CD4-positive, CD25-positive, alpha-beta regulatory T cell (primary cell): ENCODE results near the gene TMSB15B. TPM values are rescaled to one million over a fixed set of nuclear protein-coding genes. Genes with fewer than 3 reads are reported as not detected.
"Not testable (repeated sequence)": the region's sequence is repeated elsewhere in the genome, so short reads cannot be mapped to it uniquely, and the experiment has no call there.

Experiments used
- ATAC-seq, 2 donors: fragments of 150-1000 bp; cut with Tn5 transposase; one replicate each; pipeline ENCODE4 v1.10.0; 2021; ENCODE audit warnings: low read depth in 2 of 2, moderate number of reproducible peaks in 2 of 2, moderate library complexity in 1 of 2
- DNase-seq, 3 donors: peaks; one replicate each; pipeline versions ENCODE4 v3.0.0 to v3.0.0-alpha.2; 2012 to 2022; ENCODE audit warnings: mixed read lengths in 1 of 3
- H3K27ac ChIP-seq: one replicate; pipeline ENCODE4 v1.7.0; 2013; ENCODE audit warnings: mild to moderate bottlenecking, low read length; ENCODE audit not compliant: insufficient read depth, poor library complexity, severe bottlenecking
- H3K27me3 ChIP-seq: one replicate; pipeline ENCODE4 v1.7.0; 2013; ENCODE audit warnings: low read length; ENCODE audit not compliant: control insufficient read depth, insufficient read depth
- H3K36me3 ChIP-seq: one replicate; pipeline ENCODE4 v1.7.0; 2013; ENCODE audit warnings: mild to moderate bottlenecking, low read length, moderate library complexity; ENCODE audit not compliant: control insufficient read depth, insufficient read depth
- H3K4me1 ChIP-seq: 2 replicates; pipeline ENCODE4 v1.7.0; 2013; ENCODE audit warnings: mild to moderate bottlenecking, low read length; ENCODE audit not compliant: insufficient read depth, control insufficient read depth, poor library complexity, severe bottlenecking
- H3K4me3 ChIP-seq: one replicate; pipeline ENCODE4 v1.7.0; 2013; ENCODE audit warnings: low read depth, mild to moderate bottlenecking, low read length, moderate library complexity
- H3K9me3 ChIP-seq, 2 experiments: 1 replicate in 1 of 2; 2 replicates in 1 of 2; pipeline ENCODE4 v1.7.0; 2013; ENCODE audit warnings: low read length in 2 of 2, mild to moderate bottlenecking in 1 of 2, moderate library complexity in 1 of 2; ENCODE audit not compliant: control insufficient read depth in 2 of 2
- H3K27ac Mint-ChIP-seq, 3 donors: one replicate each; pipeline ENCODE4 v1.8.0; 2020 to 2022; ENCODE audit warnings: mild to moderate bottlenecking in 3 of 3, mixed read lengths in 3 of 3, moderate library complexity in 2 of 3
- H3K27me3 Mint-ChIP-seq: one replicate; pipeline ENCODE4 v1.8.0; 2022; ENCODE audit warnings: mild to moderate bottlenecking, mixed read lengths
- H3K36me3 Mint-ChIP-seq: one replicate; pipeline ENCODE4 v1.8.0; 2020; ENCODE audit warnings: mixed read lengths
- H3K4me1 Mint-ChIP-seq, 4 donors: one replicate each; pipeline ENCODE4 v1.8.0; 2020 to 2022; ENCODE audit warnings: mixed read lengths in 4 of 4, mild to moderate bottlenecking in 1 of 4
- H3K4me3 Mint-ChIP-seq, 4 donors: one replicate each; pipeline ENCODE4 v1.8.0; 2020 to 2022; ENCODE audit warnings: mild to moderate bottlenecking in 4 of 4, mixed read lengths in 4 of 4, moderate library complexity in 3 of 4
- H3K9me3 Mint-ChIP-seq, 7 donors: one replicate each; pipeline ENCODE4 v1.8.0; 2020 to 2022; ENCODE audit warnings: mixed read lengths in 7 of 7, mild to moderate bottlenecking in 3 of 7, moderate library complexity in 2 of 7
- polyA plus RNA-seq, 4 donors: library from polyadenylated mRNA; unstranded; fragments of 300-500 nt; fragmentation: Illumina TruSeq; gene quantifications; one replicate each; pipeline ENCODE4 v1.2.3, GENCODE V29; 2021
- total RNA-seq: library from RNA; stranded (reverse); gene quantifications from one replicate; pipeline ENCODE4 v1.2.3, GENCODE V29; 2022

The TMSB15B gene
- total and polyA plus RNA-seq, 5 donors from 2014 or later: 6.3 to 14.7 (median 12.3) TPM

- H3K27ac Mint-ChIP-seq: no peak overlapping the region
- peaks cover 4% of the 10 kb centered on the region for H3K36me3 Mint-ChIP-seq
- DNase-seq (no peak), ATAC-seq (no peak)
- Histone ChIP-seq H3K4me1 (no peaks in the 10 kb centered on the region), H3K27ac (no peak overlapping the region), H3K27me3 (no peaks in the 10 kb centered on the region), H3K9me3 (no peaks in the 10 kb centered on the region), H3K4me3 (no peak overlapping the region), H3K36me3 (no peaks in the 10 kb centered on the region)
- H3K9me3 Mint-ChIP-seq: peaks cover 0 to 2% (median 0%) of the 10 kb centered on the region in 7 donors
- no peaks in the 10 kb centered on the region for H3K27me3 Mint-ChIP-seq
- peaks cover 2 to 10% (median 5%) of the 10 kb centered on the region in 4 donors for H3K4me1 Mint-ChIP-seq
- no peak overlapping the region for H3K4me3 Mint-ChIP-seq
These were observed 34.8 kb upstream of the TMSB15B start for GRCh38 chrX:103927633-103928032.

- no peaks in the 10 kb centered on the region for H3K27me3 Mint-ChIP-seq
- H3K4me1 ChIP-seq: no peaks in the 10 kb centered on the region
- no peak overlapping the region for H3K4me3 Mint-ChIP-seq
- no peaks in the 10 kb centered on the region for H3K9me3 ChIP-seq
- H3K4me1 Mint-ChIP-seq: peaks cover 0 to under 1% (median 0%) of the 10 kb centered on the region in 4 donors
- ATAC-seq (no peak), DNase-seq (no peak)
- no peaks in the 10 kb centered on the region for H3K36me3 Mint-ChIP-seq
- H3K36me3 ChIP-seq: no peaks in the 10 kb centered on the region
- no peaks in the 10 kb centered on the region for H3K27me3 ChIP-seq
- no peak overlapping the region for H3K4me3 ChIP-seq
- no peak overlapping the region for H3K27ac ChIP-seq
- no peak overlapping the region for H3K27ac Mint-ChIP-seq
- H3K9me3 Mint-ChIP-seq: peaks cover 0 to 6% (median 0%) of the 10 kb centered on the region in 7 donors
These were observed 30.3 kb upstream of the TMSB15B start for GRCh38 chrX:103932133-103932532.

GRCh38 chrX:103940257-103940656, 22.2 kb upstream of the TMSB15B start:
- H3K4me3 ChIP-seq, H3K9me3 ChIP-seq, H3K4me1 ChIP-seq, H3K4me3 Mint-ChIP-seq, H3K27me3 Mint-ChIP-seq, H3K9me3 Mint-ChIP-seq, H3K27ac ChIP-seq, H3K27me3 ChIP-seq, ATAC-seq, DNase-seq, H3K36me3 ChIP-seq, H3K36me3 Mint-ChIP-seq, H3K27ac Mint-ChIP-seq: not testable (repeated sequence)
- H3K4me1 Mint-ChIP-seq: peaks cover 0 to 27% (median 7%) of the 10 kb centered on the region in 4 donors

- Mint-ChIP-seq H3K9me3 (peaks cover 0 to 2% (median 0%) of the 10 kb centered on the region in 7 donors), H3K27ac (no peak overlapping the region), H3K27me3 (no peaks in the 10 kb centered on the region), H3K4me1 (peaks cover 0 to 27% (median 7%) of the 10 kb centered on the region in 4 donors), H3K36me3 (no peaks in the 10 kb centered on the region), H3K4me3 (no peak overlapping the region)
- H3K4me1 ChIP-seq: no peaks in the 10 kb centered on the region
- H3K9me3 ChIP-seq: no peaks in the 10 kb centered on the region
- H3K4me3 ChIP-seq: no peak overlapping the region
- H3K36me3 ChIP-seq: no peaks in the 10 kb centered on the region
- no peak overlapping the region for H3K27ac ChIP-seq
- H3K27me3 ChIP-seq: no peaks in the 10 kb centered on the region
- peak in 2 of 3 donors; percentile 22 to 48 for DNase-seq
- no peak for ATAC-seq
These were observed 21.0 kb upstream of the TMSB15B start for GRCh38 chrX:103941201-103941975.

GRCh38 chrX:103949506-103949905, 12.9 kb upstream of the TMSB15B start:
- Mint-ChIP-seq H3K9me3 (no peaks in the 10 kb centered on the region), H3K36me3 (no peaks in the 10 kb centered on the region), H3K4me3 (no peak overlapping the region), H3K27me3 (no peaks in the 10 kb centered on the region), H3K27ac (no peak overlapping the region), H3K4me1 (no peaks in the 10 kb centered on the region)
- Histone ChIP-seq H3K4me3 (no peak overlapping the region), H3K27me3 (no peaks in the 10 kb centered on the region), H3K9me3 (no peaks in the 10 kb centered on the region), H3K36me3 (no peaks in the 10 kb centered on the region), H3K4me1 (no peaks in the 10 kb centered on the region), H3K27ac (no peak overlapping the region)
- DNase-seq (no peak), ATAC-seq (no peak)

- Mint-ChIP-seq H3K4me3 (no peak overlapping the region), H3K4me1 (no peaks in the 10 kb centered on the region), H3K27me3 (no peaks in the 10 kb centered on the region), H3K36me3 (no peaks in the 10 kb centered on the region), H3K9me3 (peaks cover 0 to 4% (median 0%) of the 10 kb centered on the region in 7 donors), H3K27ac (no peak overlapping the region)
- DNase-seq: no peak
- no peaks in the 10 kb centered on the region for H3K36me3 ChIP-seq
- ATAC-seq: no peak
- no peak overlapping the region for H3K27ac ChIP-seq
- H3K9me3 ChIP-seq: no peaks in the 10 kb centered on the region
- no peaks in the 10 kb centered on the region for H3K27me3 ChIP-seq
- H3K4me1 ChIP-seq: no peaks in the 10 kb centered on the region
- no peak overlapping the region for H3K4me3 ChIP-seq
These were observed 9.1 kb upstream of the TMSB15B start for GRCh38 chrX:103953353-103953752.

- Mint-ChIP-seq H3K36me3 (no peaks in the 10 kb centered on the region), H3K9me3 (peaks cover 0 to 4% (median 0%) of the 10 kb centered on the region in 7 donors), H3K27ac (no peak overlapping the region), H3K27me3 (no peaks in the 10 kb centered on the region), H3K4me1 (no peaks in the 10 kb centered on the region), H3K4me3 (no peak overlapping the region)
- H3K9me3 ChIP-seq: no peaks in the 10 kb centered on the region
- ATAC-seq (no peak), DNase-seq (no peak)
- H3K4me1 ChIP-seq: no peaks in the 10 kb centered on the region
- H3K27me3 ChIP-seq: no peaks in the 10 kb centered on the region
- no peak overlapping the region for H3K27ac ChIP-seq
- H3K4me3 ChIP-seq: no peak overlapping the region
- H3K36me3 ChIP-seq: no peaks in the 10 kb centered on the region
These were observed 8.2 kb upstream of the TMSB15B start for GRCh38 chrX:103954259-103954658.

- H3K36me3 ChIP-seq, H3K36me3 Mint-ChIP-seq: not testable (repeated sequence)
These were observed 1.8 kb upstream of the TMSB15B start for GRCh38 chrX:103960599-103960998.

More at GRCh38 chrX:103960599-103960998, 1.8 kb upstream of the TMSB15B start:
- not testable (repeated sequence) for H3K27me3 ChIP-seq, H3K27ac ChIP-seq, H3K4me3 Mint-ChIP-seq, H3K27ac Mint-ChIP-seq, H3K4me1 ChIP-seq, H3K4me1 Mint-ChIP-seq, ATAC-seq, H3K9me3 ChIP-seq, H3K4me3 ChIP-seq, DNase-seq, H3K9me3 Mint-ChIP-seq, H3K27me3 Mint-ChIP-seq
